Activated CD8-positive, alpha-beta T cell treated with anti-CD3 and anti-CD28 coated beads, Interleukin-2, amount 10 ng/mL, durations not matched to agents 7 days and 5 days (primary cell): ENCODE measurements around the gene ADCY9. TPM values are rescaled to one million over a fixed set of nuclear protein-coding genes. Genes with fewer than 3 reads are reported as not detected.

Experiments used
- ATAC-seq: fragments of 150-1000 bp; cut with Tn5 transposase; one replicate; pipeline ENCODE4 v1.10.0; 2021; ENCODE audit warnings: moderate library complexity
- CTCF ChIA-PET: fragments of 350-600 bp; sonication (Branson Sonifier 250); formaldehyde crosslinking; loops from one replicate; lab custom pipeline; 2021; ENCODE audit warnings: antibody characterized with exemption; lab: Charles Lee
- POLR2A ChIA-PET: fragments of 350-600 bp; sonication (Branson Sonifier 250); formaldehyde crosslinking; loops from one replicate; lab custom pipeline; 2021; ENCODE audit warnings: antibody characterized with exemption; lab: Charles Lee
- DNase-seq: peaks from one replicate; pipeline ENCODE4 v3.0.0-alpha.2; 2020
- H3K27ac Mint-ChIP-seq: one replicate; pipeline ENCODE4 v1.8.0; 2021; ENCODE audit warnings: mild to moderate bottlenecking, mixed read lengths
- H3K27me3 Mint-ChIP-seq: one replicate; pipeline ENCODE4 v1.8.0; 2021; ENCODE audit warnings: low read depth, mixed read lengths
- H3K36me3 Mint-ChIP-seq: one replicate; pipeline ENCODE4 v1.8.0; 2021; ENCODE audit warnings: low read depth, mixed read lengths
- H3K4me1 Mint-ChIP-seq: one replicate; pipeline ENCODE4 v1.8.0; 2021; ENCODE audit warnings: low read depth, mixed read lengths
- H3K4me3 Mint-ChIP-seq: one replicate; pipeline ENCODE4 v1.8.0; 2021; ENCODE audit warnings: mild to moderate bottlenecking, mixed read lengths
- H3K9me3 Mint-ChIP-seq: one replicate; pipeline ENCODE4 v1.8.0; 2022; ENCODE audit warnings: mixed read lengths; ENCODE audit not compliant: insufficient read depth
- total RNA-seq, 2 experiments: library from RNA; stranded (reverse); gene quantifications; one replicate each; pipeline ENCODE4 v1.2.3, GENCODE V29; 2021

Gene ADCY9
- total RNA-seq, 2 experiments from 2014 or later = 6.2 to 6.3 TPM

- ATAC-seq = no peak
- Mint-ChIP-seq H3K36me3 (no peaks in the 10 kb centered on the region), H3K4me1 (no peaks in the 10 kb centered on the region), H3K27ac (no peak overlapping the region), H3K27me3 (no peaks in the 10 kb centered on the region), H3K4me3 (no peak overlapping the region), H3K9me3 (no peaks in the 10 kb centered on the region)
- DNase-seq = no peak
- CTCF ChIA-PET = interaction anchor here (1.2 kb wide), 1 partner anchor 9 kb away, joined by 3 read pairs; no protein-coding TSS in a partner anchor
- POLR2A ChIA-PET = interaction anchor here (0.6 kb wide), 1 partner anchor 258 kb away, joined by 3 read pairs; the partner anchor contains the start of gene TRAP1
Observed at GRCh38 chr16:3974751-3975150, 141.5 kb downstream of the ADCY9 start.

- no peak overlapping the region for H3K4me3 Mint-ChIP-seq
- H3K9me3 Mint-ChIP-seq = no peaks in the 10 kb centered on the region
- no peaks in the 10 kb centered on the region for H3K36me3 Mint-ChIP-seq
- H3K27ac Mint-ChIP-seq = no peak overlapping the region
- DNase-seq (no peak), ATAC-seq (no peak)
- no peaks in the 10 kb centered on the region for H3K4me1 Mint-ChIP-seq
- ChIA-PET CTCF (no interaction called here), POLR2A (no interaction called here)
- no peaks in the 10 kb centered on the region for H3K27me3 Mint-ChIP-seq
Observed at GRCh38 chr16:3971706-3972105, 144.5 kb downstream of the ADCY9 start.

- Mint-ChIP-seq H3K4me3 (no peak overlapping the region), H3K4me1 (no peaks in the 10 kb centered on the region), H3K36me3 (no peaks in the 10 kb centered on the region), H3K9me3 (no peaks in the 10 kb centered on the region), H3K27me3 (no peaks in the 10 kb centered on the region), H3K27ac (no peak overlapping the region)
- DNase-seq = no peak
- no peak for ATAC-seq
- ChIA-PET CTCF (no interaction called here), POLR2A (no interaction called here)
Observed at GRCh38 chr16:3971261-3971660, 145.0 kb downstream of the ADCY9 start.

DNA sequence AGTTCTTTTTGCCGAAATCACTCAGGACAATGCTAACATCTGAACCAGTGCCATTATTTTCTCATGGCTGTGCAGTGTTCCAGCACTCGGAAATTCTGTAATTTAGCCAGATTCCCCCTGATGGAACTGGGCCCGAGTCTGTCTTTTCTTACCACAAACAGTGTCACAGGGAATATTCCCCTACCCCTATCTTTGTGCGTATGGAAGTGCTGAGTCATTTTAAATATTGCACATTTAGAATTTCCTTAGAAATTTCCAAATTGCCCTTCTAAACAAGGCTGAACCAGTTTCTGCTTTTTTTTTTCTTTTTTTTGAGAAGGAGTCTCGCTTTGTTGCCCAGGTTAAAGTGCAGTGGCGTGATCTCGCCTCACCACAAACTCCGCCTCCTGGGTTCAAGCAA, 147.7 kb downstream of the ADCY9 start:
- ChIA-PET POLR2A (interaction anchor here (0.7 kb wide), 1 partner anchor 143 kb away, joined by 3 read pairs; no protein-coding TSS in a partner anchor), CTCF (no interaction called here)
- DNase-seq = no peak
- H3K27me3 Mint-ChIP-seq = no peaks in the 10 kb centered on the region
- no peaks in the 10 kb centered on the region for H3K9me3 Mint-ChIP-seq
- peaks cover 3% of the 10 kb centered on the region for H3K36me3 Mint-ChIP-seq
- no peak overlapping the region for H3K27ac Mint-ChIP-seq
- no peak for ATAC-seq
- H3K4me3 Mint-ChIP-seq = no peak overlapping the region
- H3K4me1 Mint-ChIP-seq = no peaks in the 10 kb centered on the region

DNA sequence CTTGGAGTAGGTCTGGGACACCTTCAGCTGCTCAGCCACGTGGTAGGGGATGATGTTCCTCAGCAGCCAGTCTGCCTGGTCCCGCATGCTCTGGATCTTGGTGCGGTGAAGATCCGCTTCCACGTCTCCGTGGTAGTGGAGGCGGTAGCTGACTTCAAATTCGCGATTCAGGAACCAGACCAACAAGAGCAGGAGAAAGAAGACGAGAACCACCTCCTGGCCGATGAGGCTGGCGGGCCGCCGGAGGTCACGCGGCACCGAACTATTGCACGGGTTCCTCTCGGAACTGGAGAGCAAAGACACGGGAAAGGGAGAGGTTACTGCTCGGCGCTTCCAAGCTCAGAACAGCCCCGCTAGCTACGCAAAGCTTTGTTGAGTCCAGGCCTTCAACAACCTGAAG, 149.6 kb downstream of the ADCY9 start:
- no peak overlapping the region for H3K4me3 Mint-ChIP-seq
- ChIA-PET CTCF (interaction anchor here (1.0 to 1.1 kb wide), 2 partner anchors 8 to 287 kb away, joined by 3 read pairs; no protein-coding TSS in a partner anchor), POLR2A (no interaction called here)
- no peaks in the 10 kb centered on the region for H3K9me3 Mint-ChIP-seq
- DNase-seq (no peak), ATAC-seq (no peak)
- H3K4me1 Mint-ChIP-seq = peaks cover 14% of the 10 kb centered on the region
- H3K36me3 Mint-ChIP-seq = peaks cover 3% of the 10 kb centered on the region
- H3K27ac Mint-ChIP-seq = no peak overlapping the region
- H3K27me3 Mint-ChIP-seq = peaks cover 5% of the 10 kb centered on the region

DNA sequence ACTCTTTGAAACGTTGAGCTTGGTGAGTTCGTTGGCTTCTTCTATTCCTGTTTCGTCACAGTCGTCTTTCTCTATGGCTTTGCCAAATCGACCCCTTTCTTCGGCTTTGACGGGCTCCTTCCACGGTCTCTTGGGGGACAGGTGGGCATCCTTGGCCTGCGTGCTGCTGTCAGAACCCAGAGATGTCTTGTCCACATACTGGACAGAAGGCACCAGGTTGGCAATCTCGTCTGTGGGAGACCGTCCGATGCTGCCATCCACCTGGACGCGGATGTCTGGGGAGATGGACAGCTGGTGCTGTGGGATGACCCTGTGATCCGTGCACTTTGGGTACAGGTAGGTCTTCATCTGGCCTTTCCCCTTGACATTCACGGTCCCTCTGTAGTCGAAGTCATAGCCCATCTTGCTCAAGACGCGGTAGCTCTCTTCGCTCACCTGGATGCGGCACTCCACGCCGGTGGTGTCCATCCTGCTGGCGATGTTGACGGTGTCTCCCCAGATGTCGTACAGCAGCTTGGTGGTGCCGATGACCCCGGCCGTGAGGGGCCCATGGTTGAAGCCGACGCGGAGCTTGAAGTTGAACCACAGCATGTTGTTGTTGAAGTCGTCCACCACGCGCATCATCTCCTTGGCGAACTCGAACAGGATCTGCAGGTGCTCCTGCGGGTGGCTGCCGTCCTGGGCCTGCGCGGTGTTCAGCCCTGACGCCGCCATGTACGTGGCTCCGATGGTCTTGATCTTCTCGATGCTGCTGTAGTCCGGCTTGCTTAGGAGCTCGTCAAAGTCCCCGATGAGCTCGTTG, 150.3 kb downstream of the ADCY9 start:
- ATAC-seq (no peak), DNase-seq (no peak)
- ChIA-PET POLR2A (no interaction called here), CTCF (interaction anchor here (1.0 kb wide), 1 partner anchor 9 kb away, joined by 3 read pairs; no protein-coding TSS in a partner anchor)
- peaks cover 18% of the 10 kb centered on the region for H3K4me1 Mint-ChIP-seq
- peaks cover 5% of the 10 kb centered on the region for H3K27me3 Mint-ChIP-seq
- no peaks in the 10 kb centered on the region for H3K9me3 Mint-ChIP-seq
- no peak overlapping the region for H3K27ac Mint-ChIP-seq
- peaks cover 3% of the 10 kb centered on the region for H3K36me3 Mint-ChIP-seq
- no peak overlapping the region for H3K4me3 Mint-ChIP-seq

DNA sequence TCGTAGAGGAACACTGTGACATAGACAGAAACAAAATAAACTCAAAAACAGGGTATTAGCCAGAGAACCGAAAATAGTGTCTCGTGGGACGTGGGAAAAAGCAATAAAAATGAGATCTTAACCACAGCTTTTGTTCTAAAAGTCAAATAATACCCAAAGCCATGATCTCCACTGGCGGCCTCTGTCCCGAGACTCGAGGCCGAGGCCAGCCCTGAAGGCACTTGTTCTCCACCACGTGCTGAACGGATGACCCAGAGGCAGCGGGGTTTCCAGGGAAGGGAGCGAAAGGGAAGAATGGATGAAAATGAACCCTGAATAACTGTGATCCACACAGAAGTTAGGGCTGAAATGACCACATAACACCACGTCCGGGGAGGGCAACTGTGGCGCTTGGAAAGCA, 150.9 kb downstream of the ADCY9 start:
- POLR2A ChIA-PET = no interaction called here
- Mint-ChIP-seq H3K27ac (no peak overlapping the region), H3K4me1 (peaks cover 24% of the 10 kb centered on the region), H3K27me3 (peaks cover 8% of the 10 kb centered on the region), H3K4me3 (no peak overlapping the region), H3K36me3 (peaks cover 3% of the 10 kb centered on the region), H3K9me3 (no peaks in the 10 kb centered on the region)
- no peak for ATAC-seq
- CTCF ChIA-PET = no interaction called here
- DNase-seq = no peak

- H3K27me3 Mint-ChIP-seq = peaks cover 8% of the 10 kb centered on the region
- DNase-seq = no peak
- ChIA-PET POLR2A (no interaction called here), CTCF (no interaction called here)
- H3K4me1 Mint-ChIP-seq = peaks cover 24% of the 10 kb centered on the region
- no peaks in the 10 kb centered on the region for H3K9me3 Mint-ChIP-seq
- H3K4me3 Mint-ChIP-seq = no peak overlapping the region
- no peak for ATAC-seq
- H3K36me3 Mint-ChIP-seq = peaks cover 3% of the 10 kb centered on the region
- no peak overlapping the region for H3K27ac Mint-ChIP-seq
Observed at GRCh38 chr16:3964686-3965290, 151.5 kb downstream of the ADCY9 start.

DNA sequence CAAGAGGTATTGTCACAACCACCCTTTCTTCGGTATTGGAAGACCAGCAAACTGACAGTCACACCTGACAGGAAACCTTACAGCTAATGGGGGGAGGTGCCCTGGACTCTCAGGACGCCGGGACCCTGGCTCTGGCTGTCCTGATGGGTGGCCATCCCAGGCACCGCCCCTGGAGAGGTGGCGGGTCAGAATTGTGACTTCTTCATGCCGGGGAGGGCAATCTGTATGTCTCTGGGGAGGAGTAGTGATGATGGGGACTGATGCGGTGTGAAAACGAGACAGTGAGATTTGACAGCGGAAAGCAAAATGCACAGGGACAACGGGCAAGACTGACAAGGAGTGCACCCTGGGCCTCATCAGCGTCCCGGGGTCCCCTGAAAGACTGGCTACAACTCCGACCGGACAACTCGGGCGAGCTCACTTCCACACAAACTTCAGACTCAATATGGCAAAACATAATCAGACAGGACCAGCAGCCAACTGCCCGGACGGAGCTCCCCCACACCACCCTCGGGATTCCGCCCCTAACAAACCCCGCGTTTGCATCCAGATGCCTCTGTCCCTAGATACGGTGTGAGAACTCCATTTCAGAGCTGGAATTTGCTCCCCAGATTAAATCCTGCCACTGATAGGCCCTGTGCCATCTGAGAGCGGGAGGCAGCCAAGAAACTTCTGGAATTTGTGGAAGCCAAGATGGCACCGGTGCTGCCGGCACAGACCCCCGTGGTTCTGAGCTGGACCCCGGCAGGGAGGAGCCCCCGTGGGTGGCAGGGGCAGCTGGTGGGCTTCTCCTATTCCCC, 152.2 kb downstream of the ADCY9 start:
- POLR2A ChIA-PET = no interaction called here
- Mint-ChIP-seq H3K27me3 (peaks cover 8% of the 10 kb centered on the region), H3K27ac (no peak overlapping the region)

GRCh38 chr16:3963203-3963602, 153.0 kb downstream of the ADCY9 start:
- H3K27me3 Mint-ChIP-seq = peaks cover 10% of the 10 kb centered on the region
- H3K27ac Mint-ChIP-seq = peak overlapping the region; percentile 43
- peak; percentile 36 for DNase-seq
- no peak overlapping the region for H3K4me3 Mint-ChIP-seq
- ChIA-PET CTCF (interaction anchor here (1.4 to 1.8 kb wide), 2 partner anchors 25 to 291 kb away, joined by 3 to 4 read pairs; no protein-coding TSS in a partner anchor), POLR2A (no interaction called here)
- peaks cover 24% of the 10 kb centered on the region for H3K4me1 Mint-ChIP-seq
- H3K9me3 Mint-ChIP-seq = no peaks in the 10 kb centered on the region
- H3K36me3 Mint-ChIP-seq = peaks cover 3% of the 10 kb centered on the region
- ATAC-seq = peak; percentile 12

More for the DNA sequence above, 152.2 kb downstream of the ADCY9 start:
- Mint-ChIP-seq H3K4me1 (peaks cover 24% of the 10 kb centered on the region), H3K4me3 (no peak overlapping the region), H3K9me3 (no peaks in the 10 kb centered on the region), H3K36me3 (peaks cover 3% of the 10 kb centered on the region)
- DNase-seq (no peak), ATAC-seq (no peak)
- CTCF ChIA-PET = interaction anchor here (0.7 to 1.8 kb wide), 3 partner anchors 26 to 494 kb away, joined by 3 to 4 read pairs (median 3); no protein-coding TSS in a partner anchor

DNA sequence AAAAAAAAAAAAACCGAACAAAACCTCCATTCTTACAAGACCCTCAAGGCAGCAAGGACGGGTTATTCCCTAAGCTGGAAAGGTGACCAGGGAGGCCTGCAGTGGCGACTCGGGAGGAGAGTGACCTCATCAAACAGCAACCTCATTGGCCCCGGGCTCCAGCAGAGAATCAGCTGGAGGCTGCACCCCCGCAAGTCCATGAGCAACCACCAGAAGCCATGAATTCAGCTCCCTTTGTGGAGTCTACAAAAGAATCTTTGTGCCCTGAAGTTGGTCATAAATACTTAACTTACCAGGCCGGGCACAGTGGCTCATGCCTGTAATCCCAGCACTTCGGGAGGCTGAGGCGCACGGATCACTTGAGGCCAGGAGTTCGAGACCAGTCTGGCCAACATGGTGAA, 154.8 kb downstream of the ADCY9 start:
- no peak overlapping the region for H3K27ac Mint-ChIP-seq
- CTCF ChIA-PET = no interaction called here
- H3K27me3 Mint-ChIP-seq = peaks cover 21% of the 10 kb centered on the region
- peaks cover 24% of the 10 kb centered on the region for H3K4me1 Mint-ChIP-seq
- H3K4me3 Mint-ChIP-seq = peak overlapping the region; percentile 70
- peaks cover 3% of the 10 kb centered on the region for H3K36me3 Mint-ChIP-seq
- no peak for DNase-seq
- no peaks in the 10 kb centered on the region for H3K9me3 Mint-ChIP-seq
- no peak for ATAC-seq
- POLR2A ChIA-PET = no interaction called here
